Mucosa of descending colon (tissue), 3 donors: ENCODE results near the gene SOX8. TPM values are rescaled to one million over a fixed set of nuclear protein-coding genes. Genes with fewer than 3 reads are reported as not detected.
A peak's percentile ranks its signal among the peaks of the same experiment; 100 is the strongest.

Experiments
- ATAC-seq: fragments of 200-7000 bp; cut with Tn5 transposase; one replicate; pipeline ENCODE4 v1.9.1; 2020; ENCODE audit warnings: mild to moderate bottlenecking, moderate library complexity
- DNase-seq, 3 donors: peaks; one replicate each; pipeline ENCODE4 v3.0.0-alpha.2; 2020
- H3K36me3 ChIP-seq: fragments of 200-600 bp; one replicate; pipeline ENCODE4 v1.8.0; 2021; ENCODE audit warnings: low read depth, mild to moderate bottlenecking
- H3K4me1 ChIP-seq: fragments of 200-600 bp; one replicate; pipeline ENCODE4 v1.8.0; 2021; ENCODE audit warnings: low read depth, mild to moderate bottlenecking
- H3K4me3 ChIP-seq: fragments of 200-600 bp; one replicate; pipeline ENCODE4 v1.8.0; 2021; ENCODE audit warnings: mild to moderate bottlenecking
- H3K9me3 ChIP-seq: fragments of 200-600 bp; one replicate; pipeline ENCODE4 v1.8.0; 2021; ENCODE audit warnings: mild to moderate bottlenecking
- intact Hi-C, 2 donors: fragments of 100-400 bp; cut with DNase I in 1 of 2; cut with micrococcal nuclease in 1 of 2; formaldehyde crosslinking; loops; one replicate each; pipeline versions ENCODE4 v1.11.0 to v1.11.1; 2022; cut with DNase I, micrococcal nuclease
- total RNA-seq, 3 donors: library from RNA; stranded (reverse); fragmentation: NEBNext Ultra II Directional in 2 of 3; extraction: Animal tissue kit (Norgen Biotek cat#: 25700) in 2 of 3; gene quantifications; one replicate each; pipeline versions ENCODE4 v1.2.1 to v1.2.4, GENCODE V29; 2021 to 2023
- TF ChIP-seq, protein P1 (sequence below): fragments of 200-600 bp; IDR thresholded peaks from one replicate; pipeline ENCODE4 v1.8.0; 2022; ENCODE audit warnings: antibody characterized with exemption, mild to moderate bottlenecking
- donor health status: DM: no; HTN: no; CAD: no; lungs with moderate emphysema.
- donor health status: DM: no; HTN: no; CAD: no.
- donor health status: DM: no; HTN: yes; CAD: no.

Gene SOX8
- total RNA-seq, 3 donors from 2014 or later = 0.67 to 3.1 (median 0.75) TPM

DNA sequence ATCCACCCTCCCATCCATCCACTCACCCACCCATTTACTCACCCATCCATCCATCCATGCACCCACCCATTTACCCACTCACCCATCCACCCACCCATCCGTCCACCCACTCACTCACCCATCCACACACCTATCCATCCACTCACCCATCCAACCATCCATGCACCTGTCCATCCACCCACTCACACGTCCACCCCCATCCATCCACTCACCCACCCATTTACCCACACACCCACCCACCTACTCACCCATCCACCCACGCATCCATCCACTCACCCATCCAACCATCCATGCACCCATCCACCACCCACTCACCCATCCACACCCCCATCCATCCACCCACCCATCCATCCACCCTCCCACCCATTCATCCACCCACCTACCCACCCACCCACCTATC is 12.2 kb downstream of the SOX8 start:
- no peak for DNase-seq
- H3K4me1 ChIP-seq = no peaks in the 10 kb centered on the region

DNA sequence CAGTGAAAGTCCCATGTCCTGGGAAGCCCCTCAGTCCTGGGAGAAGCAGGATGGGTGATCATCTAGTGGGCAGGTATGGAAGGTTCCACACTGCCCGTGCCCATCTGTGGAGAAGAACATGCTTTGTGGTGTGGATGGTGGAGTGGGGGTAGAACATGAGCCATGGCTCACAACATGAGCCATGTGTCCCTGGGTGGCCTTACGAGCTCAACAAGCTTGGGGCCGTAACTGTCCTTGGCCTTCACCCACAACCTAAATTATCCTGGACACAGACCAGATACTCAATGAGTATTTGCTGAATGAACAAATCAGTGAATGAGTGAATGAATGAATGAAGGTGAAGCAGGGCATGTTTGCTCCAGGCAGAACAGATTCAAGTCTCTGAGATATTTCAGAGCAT is 13.5 kb downstream of the SOX8 start:
- intact Hi-C loops = no loop called here
- Histone ChIP-seq H3K9me3 (peaks cover 6% of the 10 kb centered on the region), H3K36me3 (no peaks in the 10 kb centered on the region), H3K4me3 (no peak overlapping the region), H3K4me1 (no peaks in the 10 kb centered on the region)
- TF ChIP-seq, protein P1, sequence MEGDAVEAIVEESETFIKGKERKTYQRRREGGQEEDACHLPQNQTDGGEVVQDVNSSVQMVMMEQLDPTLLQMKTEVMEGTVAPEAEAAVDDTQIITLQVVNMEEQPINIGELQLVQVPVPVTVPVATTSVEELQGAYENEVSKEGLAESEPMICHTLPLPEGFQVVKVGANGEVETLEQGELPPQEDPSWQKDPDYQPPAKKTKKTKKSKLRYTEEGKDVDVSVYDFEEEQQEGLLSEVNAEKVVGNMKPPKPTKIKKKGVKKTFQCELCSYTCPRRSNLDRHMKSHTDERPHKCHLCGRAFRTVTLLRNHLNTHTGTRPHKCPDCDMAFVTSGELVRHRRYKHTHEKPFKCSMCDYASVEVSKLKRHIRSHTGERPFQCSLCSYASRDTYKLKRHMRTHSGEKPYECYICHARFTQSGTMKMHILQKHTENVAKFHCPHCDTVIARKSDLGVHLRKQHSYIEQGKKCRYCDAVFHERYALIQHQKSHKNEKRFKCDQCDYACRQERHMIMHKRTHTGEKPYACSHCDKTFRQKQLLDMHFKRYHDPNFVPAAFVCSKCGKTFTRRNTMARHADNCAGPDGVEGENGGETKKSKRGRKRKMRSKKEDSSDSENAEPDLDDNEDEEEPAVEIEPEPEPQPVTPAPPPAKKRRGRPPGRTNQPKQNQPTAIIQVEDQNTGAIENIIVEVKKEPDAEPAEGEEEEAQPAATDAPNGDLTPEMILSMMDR = no peak
- ATAC-seq (no peak), DNase-seq (no peak)

More for the DNA sequence above, 12.2 kb downstream of the SOX8 start:
- TF ChIP-seq, protein P1 = no peak
- ATAC-seq = no peak
- intact Hi-C loops = no loop called here
- Histone ChIP-seq H3K9me3 (peaks cover 6% of the 10 kb centered on the region), H3K4me3 (no peak overlapping the region), H3K36me3 (no peaks in the 10 kb centered on the region)

DNA sequence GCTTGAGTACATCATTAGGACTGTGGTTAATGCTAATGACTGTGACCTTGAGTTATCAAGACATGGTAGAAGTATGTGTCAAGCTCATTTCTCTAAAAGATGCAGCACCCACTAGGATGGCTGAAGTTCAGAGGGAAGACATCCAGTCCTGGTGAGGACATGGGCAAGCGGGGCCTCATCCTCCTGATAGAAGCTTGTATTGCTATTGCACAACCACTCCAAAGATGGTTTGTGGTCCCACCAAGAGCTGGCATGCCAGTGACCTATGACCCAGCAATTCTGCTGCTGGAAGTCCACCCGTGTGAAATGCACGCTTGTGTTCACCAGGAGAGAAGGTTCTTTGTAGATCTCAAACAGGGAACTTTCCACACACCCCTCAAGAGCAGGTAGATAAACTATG is 14.2 kb downstream of the SOX8 start:
- Histone ChIP-seq H3K4me1 (no peaks in the 10 kb centered on the region), H3K4me3 (no peak overlapping the region), H3K36me3 (no peaks in the 10 kb centered on the region), H3K9me3 (peaks cover 6% of the 10 kb centered on the region)
- TF ChIP-seq, protein P1 = no peak
- ATAC-seq (no peak), DNase-seq (no peak)
- intact Hi-C loops = no loop called here

DNA sequence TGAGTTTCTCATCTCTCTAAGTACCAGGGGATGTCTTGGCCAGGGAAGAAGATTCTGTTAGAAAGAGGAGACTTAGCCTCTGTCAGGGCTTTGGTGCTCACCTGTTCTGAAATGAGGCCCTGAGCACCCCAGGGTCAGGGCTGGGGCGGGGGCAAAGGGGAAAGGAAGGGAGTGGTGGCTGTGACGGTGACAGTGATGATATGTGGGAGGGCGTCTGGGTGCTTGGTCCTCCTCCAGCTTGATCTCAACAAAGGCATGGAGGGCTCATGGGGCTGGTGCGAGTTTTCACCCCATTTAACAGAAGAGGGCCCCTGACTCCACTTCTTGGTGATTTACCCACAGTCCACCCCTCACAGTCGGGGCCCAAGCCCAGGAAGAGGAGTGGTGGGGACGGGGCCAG is 15.1 kb downstream of the SOX8 start:
- intact Hi-C loops = no loop called here

DNA sequence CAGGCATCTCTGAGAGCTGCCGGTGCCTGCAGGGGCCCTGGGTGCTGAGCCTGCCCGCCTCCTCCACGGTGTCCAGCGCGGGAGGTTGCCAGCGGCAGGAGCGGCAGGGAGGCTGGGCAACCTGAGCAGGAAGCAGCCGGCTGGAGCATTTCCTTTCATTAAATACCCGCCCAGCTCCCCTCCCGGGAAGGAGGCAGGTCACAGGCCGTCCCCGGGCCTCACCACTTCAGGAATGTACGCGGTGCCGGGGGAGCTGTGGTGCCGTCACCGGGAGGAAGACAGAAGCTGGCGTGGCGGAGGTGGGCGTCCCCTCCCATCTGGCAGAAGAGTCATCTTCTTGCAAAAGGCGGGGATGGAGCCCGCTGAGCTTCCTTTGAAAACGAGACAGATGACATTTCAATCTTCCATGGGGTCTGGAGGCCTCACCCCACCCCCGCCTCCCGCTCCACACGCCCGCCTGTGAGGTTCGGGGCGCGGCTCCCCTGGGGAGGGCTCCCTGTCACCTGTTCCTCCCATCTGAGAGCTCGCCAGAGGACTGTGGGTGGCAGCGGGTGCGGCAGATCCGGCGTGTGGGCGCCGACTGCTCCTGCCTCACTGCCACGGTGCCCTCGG is 16.0 kb downstream of the SOX8 start:
- no peaks in the 10 kb centered on the region for H3K36me3 ChIP-seq
- H3K4me1 ChIP-seq = no peaks in the 10 kb centered on the region
- intact Hi-C loops = no loop called here
- peak; percentile 74 for ATAC-seq
- no peak overlapping the region for H3K4me3 ChIP-seq
- peak in 1 of 3 donors; percentile 32 for DNase-seq
- peaks cover 6% of the 10 kb centered on the region for H3K9me3 ChIP-seq
- TF ChIP-seq, protein P1 = no peak

More for the DNA sequence above, 15.1 kb downstream of the SOX8 start:
- H3K36me3 ChIP-seq = no peaks in the 10 kb centered on the region
- DNase-seq (no peak), ATAC-seq (no peak)
- peaks cover 6% of the 10 kb centered on the region for H3K9me3 ChIP-seq
- H3K4me3 ChIP-seq = no peak overlapping the region
- H3K4me1 ChIP-seq = no peaks in the 10 kb centered on the region
- TF ChIP-seq, protein P1 = no peak

DNA sequence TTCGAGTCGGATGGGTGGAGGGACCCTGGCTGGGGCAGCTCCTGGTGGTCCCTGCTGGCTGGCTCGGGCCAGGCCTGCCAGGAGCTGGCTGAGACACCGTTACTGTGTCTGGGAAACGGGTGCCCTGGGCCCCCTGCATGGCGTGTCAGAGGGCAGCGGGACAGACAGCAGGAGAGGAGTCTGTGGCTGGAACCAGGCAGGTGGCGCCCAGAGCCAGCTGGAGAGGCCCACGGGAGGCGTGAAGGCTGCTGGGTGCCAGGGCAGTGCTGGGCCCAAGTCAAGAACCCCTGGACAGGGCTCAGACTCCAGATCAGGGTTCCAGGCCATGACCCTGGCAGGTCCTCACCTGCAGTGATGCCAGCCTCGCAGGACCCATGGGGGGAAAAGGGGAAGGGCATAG is 16.6 kb downstream of the SOX8 start:
- no peak for DNase-seq
- TF ChIP-seq, protein P1 = no peak
- no peaks in the 10 kb centered on the region for H3K4me1 ChIP-seq
- peaks cover 6% of the 10 kb centered on the region for H3K9me3 ChIP-seq
- ATAC-seq = no peak
- intact Hi-C loops = no loop called here
- no peaks in the 10 kb centered on the region for H3K36me3 ChIP-seq
- H3K4me3 ChIP-seq = no peak overlapping the region
